Ovary (tissue), 3 donors: ENCODE data around the gene CYREN.

ENCODE experiments used
- CTCF ChIP-seq, 3 donors: fragments of 450-650 bp in 2 of 3; fragments of 200-600 bp in 1 of 3; IDR thresholded peaks; one replicate each; pipeline versions ENCODE4 v1.5.1 to v1.8.0; 2016 to 2022; ENCODE audit warnings: antibody characterized with exemption in 3 of 3, mild to moderate bottlenecking in 1 of 3
- POLR2A ChIP-seq: fragments of 450-650 bp; IDR thresholded peaks from one replicate; pipeline ENCODE4 v1.6.1; 2017; ENCODE audit warnings: antibody characterized with exemption, mild to moderate bottlenecking, moderate library complexity
- donor health status: DM: no; HTN: no; CAD: no.

GRCh38 chr7:135159359-135160085 is 11.0 kb downstream of the CYREN start:
- TF ChIP-seq CTCF (IDR thresholded peaks at IDR 0.05) (no peak), POLR2A (no peak)
